Liver (tissue), 9 donors: ENCODE results near the gene SLMAP. TPM values are rescaled to one million over a fixed set of nuclear protein-coding genes. Genes with fewer than 3 reads are reported as not detected.

Experiments
- DNase-seq: peaks from one replicate; pipeline ENCODE4 v3.0.0-alpha.2; 2017; ENCODE audit warnings: low spot score
- H3K27ac ChIP-seq, 2 donors: one replicate each; pipeline ENCODE4 v1.7.0; 2013; ENCODE audit warnings: inconsistent platforms in 2 of 2, low read length in 2 of 2, control low read depth in 1 of 2, low read depth in 1 of 2, mild to moderate bottlenecking in 1 of 2
- H3K27me3 ChIP-seq, 4 donors: one replicate each; pipeline versions ENCODE4 v1.6.1 to v1.7.0; 2013; ENCODE audit warnings: low read length in 3 of 4, inconsistent platforms in 1 of 4, mild to moderate bottlenecking in 1 of 4, moderate library complexity in 1 of 4; ENCODE audit not compliant: control insufficient read depth in 4 of 4, insufficient read depth in 4 of 4
- H3K36me3 ChIP-seq, 4 donors: one replicate each; pipeline versions ENCODE4 v1.6.1 to v1.7.0; 2013; ENCODE audit warnings: low read length in 3 of 4, mild to moderate bottlenecking in 3 of 4, low read depth in 1 of 4, moderate library complexity in 1 of 4; ENCODE audit not compliant: control insufficient read depth in 4 of 4, insufficient read depth in 3 of 4
- H3K4me1 ChIP-seq, 4 donors: one replicate each; pipeline versions ENCODE4 v1.6.1 to v1.7.0; 2013; ENCODE audit warnings: low read length in 3 of 4, mild to moderate bottlenecking in 3 of 4, moderate library complexity in 1 of 4; ENCODE audit not compliant: control insufficient read depth in 4 of 4, insufficient read depth in 4 of 4
- H3K4me3 ChIP-seq, 3 donors: one replicate each; pipeline versions ENCODE4 v1.6.1 to v1.7.0; 2013; ENCODE audit warnings: low read length in 3 of 3, control low read depth in 1 of 3, low read depth in 1 of 3, mild to moderate bottlenecking in 1 of 3
- H3K9ac ChIP-seq, 2 donors: one replicate each; pipeline ENCODE4 v1.7.0; 2013; ENCODE audit warnings: low read length in 2 of 2, mild to moderate bottlenecking in 2 of 2, moderate library complexity in 2 of 2, control low read depth in 1 of 2, low read depth in 1 of 2
- H3K9me3 ChIP-seq, 4 donors: one replicate each; pipeline versions ENCODE4 v1.6.1 to v1.7.0; 2013; ENCODE audit warnings: low read length in 3 of 4; ENCODE audit not compliant: control insufficient read depth in 4 of 4
- ATF3 ChIP-seq: IDR thresholded peaks from 2 replicates; pipeline ENCODE4 v1.6.1; 2016; ENCODE audit warnings: antibody characterized with exemption
- CTCF ChIP-seq: fragments of 150-350 bp; IDR thresholded peaks from 2 replicates; pipeline ENCODE4 v1.5.1; 2017; ENCODE audit warnings: improper control_type of control experiment, low read depth, low read length; ENCODE audit not compliant: missing input control
- EGR1 ChIP-seq, 2 donors: IDR thresholded peaks; 2 replicates each; pipeline ENCODE4 v1.6.1; 2016 to 2018; ENCODE audit warnings: antibody characterized with exemption in 2 of 2, low read depth in 2 of 2
- FOXA1 ChIP-seq: IDR thresholded peaks from 2 replicates; pipeline ENCODE4 v1.6.1; 2016; ENCODE audit warnings: antibody characterized with exemption
- FOXA2 ChIP-seq: IDR thresholded peaks from 2 replicates; pipeline ENCODE4 v1.6.1; 2016; ENCODE audit warnings: antibody characterized with exemption
- GABPA ChIP-seq, 2 donors: IDR thresholded peaks in 1 of 2; conservative IDR thresholded peaks in 1 of 2; 2 replicates each; pipeline ENCODE4 v1.6.1; 2016; ENCODE audit warnings: antibody characterized with exemption in 2 of 2, mild to moderate bottlenecking in 1 of 2, moderate library complexity in 1 of 2
- HNF4A ChIP-seq, 2 donors: conservative IDR thresholded peaks; 2 replicates each; pipeline ENCODE4 v1.6.1; 2016; ENCODE audit warnings: antibody characterized with exemption in 2 of 2, mild to moderate bottlenecking in 2 of 2
- HNF4G ChIP-seq: IDR thresholded peaks from 2 replicates; pipeline ENCODE4 v1.6.1; 2016; ENCODE audit warnings: antibody characterized with exemption
- JUND ChIP-seq, 2 donors: IDR thresholded peaks; 2 replicates each; pipeline ENCODE4 v1.6.1; 2016; ENCODE audit warnings: antibody characterized with exemption in 2 of 2
- MAX ChIP-seq: IDR thresholded peaks from 2 replicates; pipeline ENCODE4 v1.6.1; 2016; ENCODE audit warnings: antibody characterized with exemption
- NR2F2 ChIP-seq: IDR thresholded peaks from 2 replicates; pipeline ENCODE4 v1.6.1; 2016; ENCODE audit warnings: antibody characterized with exemption
- RAD21 ChIP-seq, 2 donors: IDR thresholded peaks; 2 replicates each; pipeline ENCODE4 v1.6.1; 2016; ENCODE audit warnings: antibody characterized with exemption in 2 of 2, mild to moderate bottlenecking in 2 of 2
- REST ChIP-seq: IDR thresholded peaks from 2 replicates; pipeline ENCODE4 v1.6.1; 2016; ENCODE audit warnings: antibody characterized with exemption, mild to moderate bottlenecking
- RXRA ChIP-seq, 2 donors: IDR thresholded peaks; 2 replicates each; pipeline ENCODE4 v1.6.1; 2017 to 2018; ENCODE audit warnings: antibody characterized with exemption in 2 of 2, mild to moderate bottlenecking in 1 of 2
- SP1 ChIP-seq: IDR thresholded peaks from 2 replicates; pipeline ENCODE4 v1.6.1; 2018; ENCODE audit warnings: antibody characterized with exemption, mild to moderate bottlenecking
- TAF1 ChIP-seq: conservative IDR thresholded peaks from 2 replicates; pipeline ENCODE4 v1.6.1; 2016; ENCODE audit warnings: antibody characterized with exemption, mild to moderate bottlenecking
- YY1 ChIP-seq: IDR thresholded peaks from 2 replicates; pipeline ENCODE4 v1.6.1; 2016; ENCODE audit warnings: antibody characterized with exemption, mild to moderate bottlenecking
- ZBTB33 ChIP-seq: IDR thresholded peaks from 2 replicates; pipeline ENCODE4 v1.6.1; 2016; ENCODE audit warnings: antibody characterized with exemption
- WGBS: extraction: QIAGEN DNeasy Blood & Tissue Kit; methylation state at CpG from one replicate; pipeline ENCODE4 v1.1.7; 2013; 5-methylcytosine and 5-hydroxymethylcytosine counted together
- polyA plus RNA-seq, 2 donors: library from polyadenylated mRNA; stranded (reverse) in 1 of 2; unstranded in 1 of 2; fragments of 200-250 nt in 1 of 2; fragments of >200 nt in 1 of 2; fragmentation: Nextera tagmentation in 1 of 2; extraction: Ambion mirVana in 1 of 2; gene quantifications; one replicate each; pipeline versions ENCODE4 v1.2.1 to v1.2.3, GENCODE V29; 2013 to 2015
- total RNA-seq, 2 donors: library from RNA; depleted of rRNA; stranded (reverse); fragments of >200 nt; gene quantifications; one replicate each; pipeline ENCODE4 v1.2.3, GENCODE V29; 2014
- donor health status: healthy.
- donor health status: healthy.
- donor health status: healthy.
- donor health status: healthy.
- donor health status: healthy.

Gene SLMAP
- total and polyA plus RNA-seq, 4 donors: 10.2 to 37.8 (median 19.4) TPM

GRCh38 chr3:57923101-57923500, 167.0 kb downstream of the SLMAP start:
- no peak overlapping the region for H3K27ac ChIP-seq
- no peak for DNase-seq
- no peak overlapping the region for H3K9ac ChIP-seq
- no peaks in the 10 kb centered on the region for H3K4me1 ChIP-seq
- no peaks in the 10 kb centered on the region for H3K9me3 ChIP-seq
- peaks cover 0 to 14% (median 9%) of the 10 kb centered on the region in 4 donors for H3K36me3 ChIP-seq
- TF ChIP-seq TAF1 (no peak), HNF4G (no peak), RXRA (IDR thresholded peaks at IDR 0.05) (no peak), JUND (IDR thresholded peaks at IDR 0.05) (no peak), EGR1 (IDR thresholded peaks at IDR 0.05; ENCODE audit: low read depth in 2 of 2) (no peak), FOXA2 (no peak), ATF3 (no peak), RAD21 (IDR thresholded peaks at IDR 0.05) (no peak), SP1 (no peak), GABPA (IDR thresholded peaks at IDR 0.05 in 1 of 2, conservative IDR thresholded peaks at IDR 0.05 in 1 of 2) (no peak), REST (no peak), YY1 (no peak), HNF4A (conservative IDR thresholded peaks at IDR 0.05) (no peak), CTCF (no peak), MAX (no peak), NR2F2 (no peak), FOXA1 (no peak), ZBTB33 (no peak)
- no peak overlapping the region for H3K4me3 ChIP-seq
- H3K27me3 ChIP-seq: no peaks in the 10 kb centered on the region

GRCh38 chr3:57923752-57924151, 167.6 kb downstream of the SLMAP start:
- WGBS: 96% methylated on average over 2 of the region's 2 CpGs

More at GRCh38 chr3:57923752-57924151, 167.6 kb downstream of the SLMAP start:
- no peaks in the 10 kb centered on the region for H3K27me3 ChIP-seq
- no peak for TF ChIP-seq REST
- no peak for TF ChIP-seq HNF4G
- DNase-seq: no peak
- no peak overlapping the region for H3K9ac ChIP-seq
- H3K27ac ChIP-seq: no peak overlapping the region
- no peak overlapping the region for H3K4me3 ChIP-seq
- no peaks in the 10 kb centered on the region for H3K4me1 ChIP-seq
- H3K36me3 ChIP-seq: peaks cover 0 to 14% (median 9%) of the 10 kb centered on the region in 4 donors
- H3K9me3 ChIP-seq: no peaks in the 10 kb centered on the region
